Dendritic cell treated with granulocyte-macrophage colony-stimulating factor and Interleukin-4, amounts not matched to agents 40 ng/mL and 50 ng/mL, for 4 days (primary cell): ENCODE measurements around the gene TIGD1.

ENCODE experiments used
- H3K27ac Mint-ChIP-seq: one replicate; pipeline ENCODE4 v1.8.0; 2022; ENCODE audit warnings: mild to moderate bottlenecking, mixed read lengths
- H3K27me3 Mint-ChIP-seq: one replicate; pipeline ENCODE4 v1.8.0; 2022; ENCODE audit warnings: mild to moderate bottlenecking, mixed read lengths
- H3K36me3 Mint-ChIP-seq: one replicate; pipeline ENCODE4 v1.8.0; 2022; ENCODE audit warnings: low read depth, mixed read lengths
- H3K4me1 Mint-ChIP-seq: one replicate; pipeline ENCODE4 v1.8.0; 2022; ENCODE audit warnings: low read depth, mixed read lengths
- H3K4me3 Mint-ChIP-seq: one replicate; pipeline ENCODE4 v1.8.0; 2022; ENCODE audit warnings: mild to moderate bottlenecking, moderate library complexity, mixed read lengths
- H3K9me3 Mint-ChIP-seq: one replicate; pipeline ENCODE4 v1.8.0; 2022; ENCODE audit warnings: mixed read lengths
- intact Hi-C: fragments of 100-400 bp; cut with micrococcal nuclease; formaldehyde crosslinking; loops from one replicate; pipeline ENCODE4 v1.15.0; 2022

Gene TIGD1

GRCh38 chr2:232551776-232552175 lies 1.4 kb upstream of the TIGD1 start:
- Mint-ChIP-seq H3K36me3 (peaks cover 86% of the 10 kb centered on the region), H3K27ac (peak overlapping the region; percentile 99), H3K4me1 (peaks cover 76% of the 10 kb centered on the region), H3K4me3 (peak overlapping the region; percentile 99), H3K9me3 (peaks cover 8% of the 10 kb centered on the region), H3K27me3 (no peaks in the 10 kb centered on the region)
- intact Hi-C loops = loop anchor here (2.0 kb wide), 1 partner anchor 771 kb away; the partner anchor contains the start of gene PDE6D

- Mint-ChIP-seq H3K4me3 (peak overlapping the region; percentile 99), H3K36me3 (peaks cover 86% of the 10 kb centered on the region), H3K9me3 (peaks cover 8% of the 10 kb centered on the region), H3K27ac (peak overlapping the region; percentile 99), H3K4me1 (peaks cover 78% of the 10 kb centered on the region), H3K27me3 (no peaks in the 10 kb centered on the region)
- intact Hi-C loops = loop anchor here (2.0 kb wide), 1 partner anchor 770 kb away; the partner anchor contains the start of gene PDE6D
Observed at GRCh38 chr2:232551250-232551638, 887 bp upstream of the TIGD1 start.

GRCh38 chr2:232549655-232550353 lies 553 bp downstream of the TIGD1 start:
- H3K9me3 Mint-ChIP-seq = peaks cover 8% of the 10 kb centered on the region
- intact Hi-C loops = loop anchor here (2.0 kb wide), 1 partner anchor 769 kb away; the partner anchor contains the start of gene PDE6D
- peak overlapping the region; percentile 99 for H3K27ac Mint-ChIP-seq
- H3K36me3 Mint-ChIP-seq = peaks cover 86% of the 10 kb centered on the region
- H3K27me3 Mint-ChIP-seq = no peaks in the 10 kb centered on the region
- H3K4me3 Mint-ChIP-seq = peak overlapping the region; percentile 99
- H3K4me1 Mint-ChIP-seq = peaks cover 77% of the 10 kb centered on the region

GRCh38 chr2:232547991-232548390 lies 2.4 kb downstream of the TIGD1 start:
- Mint-ChIP-seq H3K4me3 (no peak overlapping the region), H3K27ac (no peak overlapping the region), H3K36me3 (peaks cover 89% of the 10 kb centered on the region), H3K4me1 (peaks cover 73% of the 10 kb centered on the region), H3K9me3 (peaks cover 8% of the 10 kb centered on the region), H3K27me3 (no peaks in the 10 kb centered on the region)
- intact Hi-C loops = no loop called here

GRCh38 chr2:232545511-232546375 lies 4.6 kb downstream of the TIGD1 start:
- Mint-ChIP-seq H3K4me1 (peaks cover 76% of the 10 kb centered on the region), H3K27ac (no peak overlapping the region), H3K9me3 (peaks cover 8% of the 10 kb centered on the region), H3K27me3 (no peaks in the 10 kb centered on the region), H3K4me3 (no peak overlapping the region), H3K36me3 (peaks cover 71% of the 10 kb centered on the region)
- intact Hi-C loops = no loop called here

GRCh38 chr2:232544674-232545073 lies 5.7 kb downstream of the TIGD1 start:
- Mint-ChIP-seq H3K27ac (no peak overlapping the region), H3K4me3 (no peak overlapping the region), H3K4me1 (peaks cover 83% of the 10 kb centered on the region), H3K9me3 (peaks cover 8% of the 10 kb centered on the region), H3K27me3 (peaks cover 1% of the 10 kb centered on the region), H3K36me3 (peaks cover 64% of the 10 kb centered on the region)
- intact Hi-C loops = no loop called here

GRCh38 chr2:232543928-232544631 lies 6.3 kb downstream of the TIGD1 start:
- intact Hi-C loops = no loop called here
- H3K4me1 Mint-ChIP-seq = peaks cover 85% of the 10 kb centered on the region
- H3K4me3 Mint-ChIP-seq = no peak overlapping the region
- H3K27me3 Mint-ChIP-seq = peaks cover 1% of the 10 kb centered on the region
- H3K9me3 Mint-ChIP-seq = peaks cover 10% of the 10 kb centered on the region
- H3K36me3 Mint-ChIP-seq = peaks cover 63% of the 10 kb centered on the region
- H3K27ac Mint-ChIP-seq = no peak overlapping the region

GRCh38 chr2:232543491-232543890 lies 6.9 kb downstream of the TIGD1 start:
- peaks cover 59% of the 10 kb centered on the region for H3K36me3 Mint-ChIP-seq
- peaks cover 11% of the 10 kb centered on the region for H3K9me3 Mint-ChIP-seq
- intact Hi-C loops = no loop called here
- peaks cover 88% of the 10 kb centered on the region for H3K4me1 Mint-ChIP-seq
- H3K27me3 Mint-ChIP-seq = peaks cover 1% of the 10 kb centered on the region
- H3K27ac Mint-ChIP-seq = no peak overlapping the region
- no peak overlapping the region for H3K4me3 Mint-ChIP-seq

- H3K36me3 Mint-ChIP-seq = peaks cover 53% of the 10 kb centered on the region
- intact Hi-C loops = no loop called here
- H3K27ac Mint-ChIP-seq = no peak overlapping the region
- H3K27me3 Mint-ChIP-seq = peaks cover 1% of the 10 kb centered on the region
- H3K4me1 Mint-ChIP-seq = peaks cover 88% of the 10 kb centered on the region
- H3K9me3 Mint-ChIP-seq = peaks cover 13% of the 10 kb centered on the region
- no peak overlapping the region for H3K4me3 Mint-ChIP-seq
Observed at GRCh38 chr2:232542715-232543467, 7.5 kb downstream of the TIGD1 start.

- Mint-ChIP-seq H3K4me3 (no peak overlapping the region), H3K27me3 (peaks cover 1% of the 10 kb centered on the region), H3K36me3 (peaks cover 47% of the 10 kb centered on the region), H3K4me1 (peaks cover 88% of the 10 kb centered on the region), H3K27ac (no peak overlapping the region), H3K9me3 (peaks cover 13% of the 10 kb centered on the region)
- intact Hi-C loops = no loop called here
Observed at GRCh38 chr2:232541961-232542714, 8.2 kb downstream of the TIGD1 start.

- H3K36me3 Mint-ChIP-seq = peaks cover 47% of the 10 kb centered on the region
- peaks cover 84% of the 10 kb centered on the region for H3K4me1 Mint-ChIP-seq
- peaks cover 20% of the 10 kb centered on the region for H3K9me3 Mint-ChIP-seq
- peaks cover 1% of the 10 kb centered on the region for H3K27me3 Mint-ChIP-seq
- intact Hi-C loops = no loop called here
- no peak overlapping the region for H3K4me3 Mint-ChIP-seq
- peak overlapping the region; percentile 58 for H3K27ac Mint-ChIP-seq
Observed at GRCh38 chr2:232541195-232541960, 9.0 kb downstream of the TIGD1 start.

GRCh38 chr2:232540441-232541041 lies 9.8 kb downstream of the TIGD1 start:
- Mint-ChIP-seq H3K27me3 (peaks cover 1% of the 10 kb centered on the region), H3K4me3 (no peak overlapping the region), H3K27ac (no peak overlapping the region), H3K36me3 (peaks cover 42% of the 10 kb centered on the region), H3K4me1 (peaks cover 76% of the 10 kb centered on the region), H3K9me3 (peaks cover 24% of the 10 kb centered on the region)
- intact Hi-C loops = no loop called here
